Stimulated activated naive CD4-positive, alpha-beta T cell (primary cell): ENCODE data around the gene CCDC144A.
"Not testable (repeated sequence)": the region's sequence is repeated elsewhere in the genome, so short reads cannot be mapped to it uniquely, and the experiment has no call there.

ENCODE experiments used
- DNase-seq, 6 experiments: peaks; one replicate each; lab custom pipeline; 2025; lab: John Stamatoyannopoulos, UW

CCDC144A gene

DNA sequence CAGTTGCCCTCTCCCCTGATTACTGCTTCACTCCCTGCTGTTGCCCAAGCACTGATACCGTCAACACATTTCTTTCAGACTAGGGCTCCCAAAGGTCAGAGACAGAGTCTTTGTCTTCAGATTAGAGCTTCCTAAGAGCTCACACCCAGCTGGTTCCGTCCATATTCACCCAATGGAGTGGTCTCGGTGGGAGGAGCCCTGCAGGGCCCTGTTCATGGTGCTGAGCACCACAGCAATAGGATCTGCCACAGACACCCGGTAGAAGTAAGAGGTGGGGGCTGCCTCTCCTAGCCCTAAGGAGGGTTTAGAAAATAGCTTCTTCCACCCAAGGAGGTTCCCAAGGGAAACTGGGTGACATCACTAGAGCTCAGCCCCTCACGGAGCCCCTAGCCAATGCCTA is 128.3 kb downstream of the CCDC144A start:
- DNase-seq: no peak

GRCh38 chr17:16818821-16819683 is 129.0 kb downstream of the CCDC144A start:
- no peak for DNase-seq

DNA sequence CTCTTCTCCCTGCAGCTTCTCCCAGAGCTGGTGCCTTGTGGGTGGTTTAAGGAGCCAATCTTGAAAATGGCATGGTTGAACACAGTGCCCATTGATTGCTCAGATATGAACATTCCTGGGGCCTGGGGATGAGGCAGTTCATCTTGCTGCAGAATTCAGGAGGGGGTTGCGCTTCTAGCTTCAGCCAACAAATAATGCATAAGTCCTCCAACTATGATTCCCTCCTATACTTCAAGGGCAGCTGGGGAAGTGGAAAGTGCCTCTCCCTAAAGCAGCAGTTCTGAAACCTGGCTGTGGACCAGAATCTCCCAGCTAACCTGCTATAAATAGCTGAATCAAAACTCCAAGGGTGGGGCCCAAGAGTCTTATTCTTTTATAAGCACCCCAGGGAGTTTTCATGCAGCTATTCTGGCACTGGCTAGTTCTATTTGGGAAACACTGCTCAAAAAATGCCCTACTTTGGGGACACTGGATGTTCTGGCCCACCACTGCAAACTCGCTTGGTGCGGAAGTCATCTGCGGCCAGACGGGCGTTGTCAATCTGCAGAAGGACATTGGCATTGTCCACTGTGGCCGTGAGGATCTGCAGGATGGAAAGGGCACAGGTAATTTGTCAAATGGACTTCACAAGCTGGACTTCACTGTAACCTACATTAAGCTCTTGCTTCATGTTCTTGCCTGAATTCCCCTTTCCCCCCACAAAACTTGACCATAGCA is 130.3 kb downstream of the CCDC144A start:
- DNase-seq: no peak

GRCh38 chr17:16820979-16821543 is 131.0 kb downstream of the CCDC144A start:
- no peak for DNase-seq

DNA sequence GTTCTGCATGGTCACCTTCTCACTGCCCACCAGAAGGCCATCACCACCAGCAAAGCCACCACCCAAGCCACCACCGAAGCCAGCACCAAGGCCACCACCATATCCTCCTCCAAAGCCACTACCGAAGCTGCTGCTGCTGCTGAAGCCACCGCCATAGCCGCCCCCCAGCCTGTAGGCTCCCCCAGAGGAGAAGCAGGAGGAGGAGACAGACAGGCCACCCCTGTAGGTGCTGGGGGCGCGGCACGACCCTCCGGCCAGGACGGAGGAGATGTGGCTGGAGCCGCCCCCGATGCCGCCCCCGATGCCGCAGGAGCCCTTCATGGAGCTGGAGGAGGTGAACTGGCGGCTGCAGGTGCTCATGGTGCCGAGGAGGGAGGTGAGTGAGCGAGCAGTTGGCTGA is 132.1 kb downstream of the CCDC144A start:
- DNase-seq: not testable (repeated sequence)

DNA sequence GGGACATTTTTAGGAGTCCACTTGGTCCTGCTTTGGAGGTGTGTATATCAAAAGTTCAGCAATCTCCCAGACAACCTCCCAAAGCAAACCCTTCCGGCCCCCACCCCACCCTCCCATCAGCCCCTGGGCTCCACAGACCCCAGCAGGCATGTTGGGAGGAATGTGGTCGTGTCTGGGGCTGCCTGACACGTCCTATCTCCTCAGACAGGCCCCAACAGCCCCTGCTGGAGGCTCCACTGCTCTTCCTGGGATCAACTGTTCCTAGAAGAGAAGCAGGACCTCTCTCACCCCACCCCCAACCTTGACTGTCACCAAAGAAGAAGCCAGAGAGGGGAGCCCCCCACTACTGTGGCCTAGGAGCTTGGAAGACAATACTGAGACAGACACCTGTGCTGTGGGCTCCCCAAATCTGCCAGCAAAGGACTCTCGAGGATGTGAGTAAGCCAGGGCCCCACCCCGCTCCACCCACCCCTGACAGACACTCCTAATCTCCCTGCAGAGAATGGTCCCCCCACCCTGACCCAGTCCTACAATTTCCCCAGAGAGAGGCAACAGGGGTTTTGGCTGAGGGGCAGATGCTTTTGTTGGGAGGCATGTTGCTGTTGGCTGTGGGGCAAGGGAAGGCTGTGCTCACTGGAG is 133.8 kb downstream of the CCDC144A start:
- not testable (repeated sequence) for DNase-seq
